ENCODE measurements around the gene ELOA.
"Not testable (repeated sequence)": the region's sequence is repeated elsewhere in the genome, so short reads cannot be mapped to it uniquely, and the experiment has no call there.

ELOA gene

DNA sequence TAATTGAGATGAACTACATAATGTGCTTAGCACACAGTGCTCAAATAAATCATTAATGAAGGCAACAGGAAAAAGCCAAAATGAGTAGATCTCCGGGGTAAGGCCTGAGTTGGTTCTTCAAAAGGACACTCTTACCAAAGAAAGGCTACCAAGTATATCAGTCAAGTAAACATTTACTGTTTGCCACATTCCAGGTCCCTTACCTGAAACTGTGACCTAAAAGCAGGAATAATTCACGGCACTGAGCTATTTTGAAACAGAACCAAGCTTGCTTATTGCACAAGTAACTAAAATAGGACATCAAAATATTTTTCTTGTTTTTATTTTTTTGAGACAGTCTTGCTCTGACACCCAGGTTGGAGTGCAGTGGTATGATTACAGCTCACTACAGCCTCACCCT, 32.9 kb downstream of the ELOA start:
- no peak for TF ChIP-seq EZH2phosphoT487 (conservative IDR thresholded peaks at IDR 0.05; ENCODE audit: low read length)
- TF ChIP-seq, protein P1, sequence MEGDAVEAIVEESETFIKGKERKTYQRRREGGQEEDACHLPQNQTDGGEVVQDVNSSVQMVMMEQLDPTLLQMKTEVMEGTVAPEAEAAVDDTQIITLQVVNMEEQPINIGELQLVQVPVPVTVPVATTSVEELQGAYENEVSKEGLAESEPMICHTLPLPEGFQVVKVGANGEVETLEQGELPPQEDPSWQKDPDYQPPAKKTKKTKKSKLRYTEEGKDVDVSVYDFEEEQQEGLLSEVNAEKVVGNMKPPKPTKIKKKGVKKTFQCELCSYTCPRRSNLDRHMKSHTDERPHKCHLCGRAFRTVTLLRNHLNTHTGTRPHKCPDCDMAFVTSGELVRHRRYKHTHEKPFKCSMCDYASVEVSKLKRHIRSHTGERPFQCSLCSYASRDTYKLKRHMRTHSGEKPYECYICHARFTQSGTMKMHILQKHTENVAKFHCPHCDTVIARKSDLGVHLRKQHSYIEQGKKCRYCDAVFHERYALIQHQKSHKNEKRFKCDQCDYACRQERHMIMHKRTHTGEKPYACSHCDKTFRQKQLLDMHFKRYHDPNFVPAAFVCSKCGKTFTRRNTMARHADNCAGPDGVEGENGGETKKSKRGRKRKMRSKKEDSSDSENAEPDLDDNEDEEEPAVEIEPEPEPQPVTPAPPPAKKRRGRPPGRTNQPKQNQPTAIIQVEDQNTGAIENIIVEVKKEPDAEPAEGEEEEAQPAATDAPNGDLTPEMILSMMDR (IDR thresholded peaks at IDR 0.05; ENCODE audit: insufficient read depth, low read length, poor library complexity, severe bottlenecking): no peak
- H3K4me2 ChIP-seq (ENCODE audit: low read depth, low read length, poor library complexity, severe bottlenecking): peak overlapping the region; percentile 95
- H3K27me3 ChIP-seq (ENCODE audit: low read length): no peaks in the 10 kb centered on the region
- H3F3A ChIP-seq (ENCODE audit: insufficient read depth): peaks cover 12% of the 10 kb centered on the region
- no peak overlapping the region for H2AFZ ChIP-seq (ENCODE audit: low read depth, low read length, severe bottlenecking)
- no peaks in the 10 kb centered on the region for H3K36me3 ChIP-seq (ENCODE audit: low read length)
- no peaks in the 10 kb centered on the region for H3K9me2 ChIP-seq (replicated peaks; ENCODE audit: insufficient read depth, low read length)
- H3K4me3 ChIP-seq (ENCODE audit: insufficient read depth, low read length, poor library complexity, severe bottlenecking): no peak overlapping the region
- H3K79me2 ChIP-seq (ENCODE audit: insufficient read depth, low read length): peaks cover 36% of the 10 kb centered on the region
- no peaks in the 10 kb centered on the region for H3K9me3 ChIP-seq (ENCODE audit: insufficient read depth, low read length)
- H3K9ac ChIP-seq (ENCODE audit: low read length): peak overlapping the region; percentile 6; the same call in 1 of the 2 replicates
- H4K20me1 ChIP-seq (ENCODE audit: low read depth, low read length): no peaks in the 10 kb centered on the region; the same call in 1 of the 2 replicates
- no peak overlapping the region for H3K27ac ChIP-seq (ENCODE audit: low read depth, low read length)

DNA sequence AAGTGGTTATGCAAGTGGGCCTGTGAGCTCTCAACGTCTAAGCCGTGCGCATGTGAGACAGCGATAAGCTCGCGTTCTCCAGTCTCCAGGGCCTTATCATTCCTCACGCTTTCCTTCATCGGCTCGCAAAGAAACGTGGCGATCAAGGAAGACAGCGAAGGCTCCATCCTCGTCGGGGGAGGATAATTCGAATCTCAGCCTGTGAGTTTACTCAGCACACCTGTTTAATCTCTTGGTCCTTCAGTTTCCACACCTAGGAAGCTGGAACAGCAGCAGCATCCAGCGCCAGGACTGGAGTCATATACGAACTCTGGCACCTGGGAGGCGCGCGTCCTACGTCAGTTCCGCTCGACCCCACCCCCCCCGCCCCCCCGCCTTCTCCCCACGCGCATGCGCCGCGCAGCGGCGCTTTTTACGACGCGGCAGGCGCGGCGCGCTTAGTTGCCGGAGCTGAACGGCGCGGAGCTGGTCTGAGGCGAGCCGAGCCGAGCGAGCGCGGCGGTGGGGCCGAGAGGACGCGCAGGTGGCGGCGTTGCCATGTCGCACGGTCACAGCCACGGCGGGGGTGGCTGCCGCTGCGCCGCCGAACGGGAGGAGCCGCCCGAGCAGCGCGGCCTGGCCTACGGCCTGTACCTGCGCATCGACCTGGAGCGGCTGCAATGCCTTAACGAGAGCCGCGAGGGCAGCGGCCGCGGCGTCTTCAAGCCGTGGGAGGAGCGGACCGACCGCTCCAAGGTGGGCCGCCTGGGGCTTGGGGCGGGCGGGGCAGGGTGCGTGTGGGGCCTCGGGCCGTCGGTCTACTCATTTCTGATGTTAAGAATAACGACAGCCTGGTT, 34.9 kb downstream of the ELOA start, which contains the start of gene PITHD1:
Gene PITHD1 (plus strand): TSS at position 440 of the 836 bp plus-strand sequence. CDS start 98 bp downstream, at position 538.
- Histone ChIP-seq H3K27ac (ENCODE audit: low read depth, low read length) (peak within 1 kb of the TSS; percentile 57), H3K9me2 (replicated peaks; ENCODE audit: insufficient read depth, low read length) (no peaks in the 10 kb centered on the region), H3K27me3 (ENCODE audit: low read length) (no peaks in the 10 kb centered on the region), H3K79me2 (ENCODE audit: insufficient read depth, low read length) (peaks cover 43% of the 10 kb centered on the region), H3K4me2 (ENCODE audit: low read depth, low read length, poor library complexity, severe bottlenecking) (peak within 1 kb of the TSS; percentile 97), H4K20me1 (ENCODE audit: low read depth, low read length) (no peaks in the 10 kb centered on the region; the same call in 1 of the 2 replicates), H3K4me3 (ENCODE audit: insufficient read depth, low read length, poor library complexity, severe bottlenecking) (peak within 1 kb of the TSS; percentile 100), H3F3A (ENCODE audit: insufficient read depth) (peaks cover 5% of the 10 kb centered on the region), H3K36me3 (ENCODE audit: low read length) (0 out of 2 replicates have a peak, but pooled peaks cover 3% of the 10 kb centered on the region), H2AFZ (ENCODE audit: low read depth, low read length, severe bottlenecking) (peak within 1 kb of the TSS; percentile 97), H3K9me3 (ENCODE audit: insufficient read depth, low read length) (no peaks in the 10 kb centered on the region), H3K9ac (ENCODE audit: low read length) (peak within 1 kb of the TSS; percentile 97)
- TF ChIP-seq, protein P1 (IDR thresholded peaks at IDR 0.05; ENCODE audit: insufficient read depth, low read length, poor library complexity, severe bottlenecking): no peak

DNA sequence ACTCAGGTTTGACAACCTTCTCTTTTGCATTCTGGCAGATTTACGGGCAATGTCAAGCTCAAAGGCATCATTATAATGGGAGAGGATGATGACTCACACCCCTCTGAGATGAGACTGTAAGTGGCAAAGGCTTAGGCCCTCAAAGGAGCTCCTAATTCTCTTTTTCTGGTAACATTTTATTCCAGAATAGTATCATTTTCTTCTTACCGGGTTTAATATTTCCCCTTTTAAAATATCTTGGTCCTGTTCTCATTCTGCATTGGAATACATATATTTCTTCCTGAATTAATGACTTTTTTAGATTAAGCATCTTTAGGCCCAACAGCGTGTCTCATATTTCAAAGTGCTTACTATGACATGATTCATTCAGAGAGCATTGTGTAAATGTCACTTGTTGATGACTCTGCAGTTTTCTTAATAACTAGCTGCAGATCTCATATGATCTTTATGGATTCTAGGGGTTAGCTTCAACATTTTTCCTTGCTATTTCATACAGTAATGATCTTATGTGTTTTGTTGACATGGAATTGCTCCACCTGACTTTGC, 36.6 kb downstream of the ELOA start:
- Histone ChIP-seq H3K27me3 (ENCODE audit: low read length) (no peaks in the 10 kb centered on the region), H2AFZ (ENCODE audit: low read depth, low read length, severe bottlenecking) (no peak overlapping the region), H4K20me1 (ENCODE audit: low read depth, low read length) (no peaks in the 10 kb centered on the region; the same call in 1 of the 2 replicates), H3K79me2 (ENCODE audit: insufficient read depth, low read length) (peaks cover 47% of the 10 kb centered on the region), H3K4me2 (ENCODE audit: low read depth, low read length, poor library complexity, severe bottlenecking) (peak overlapping the region; percentile 97), H3K9ac (ENCODE audit: low read length) (peak overlapping the region; percentile 97), H3F3A (ENCODE audit: insufficient read depth) (peaks cover 5% of the 10 kb centered on the region), H3K9me3 (ENCODE audit: insufficient read depth, low read length) (no peaks in the 10 kb centered on the region), H3K4me3 (ENCODE audit: insufficient read depth, low read length, poor library complexity, severe bottlenecking) (no peak overlapping the region), H3K27ac (ENCODE audit: low read depth, low read length) (no peak overlapping the region), H3K36me3 (ENCODE audit: low read length) (peaks cover 7% of the 10 kb centered on the region; the same call in 1 of the 2 replicates), H3K9me2 (replicated peaks; ENCODE audit: insufficient read depth, low read length) (no peaks in the 10 kb centered on the region)
- TF ChIP-seq EZH2phosphoT487 (conservative IDR thresholded peaks at IDR 0.05; ENCODE audit: low read length): no peak
- TF ChIP-seq, protein P1 (IDR thresholded peaks at IDR 0.05; ENCODE audit: insufficient read depth, low read length, poor library complexity, severe bottlenecking): no peak

DNA sequence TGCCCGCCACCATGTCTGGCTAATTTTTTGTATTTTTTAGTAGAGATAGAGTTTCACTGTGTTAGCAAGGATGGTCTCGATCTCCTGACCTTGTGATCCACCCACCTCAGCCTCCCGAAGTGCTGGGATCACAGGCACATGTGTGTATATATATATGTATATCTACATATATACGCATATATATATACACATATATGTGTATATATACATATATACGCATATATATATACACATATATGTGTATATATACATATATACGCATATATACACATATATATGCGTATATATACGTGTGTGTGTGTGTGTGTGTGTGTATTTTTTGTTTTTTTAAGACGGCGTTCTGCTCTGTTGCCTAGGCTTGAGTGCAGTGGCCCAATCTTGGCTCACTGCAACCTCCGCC, 39.9 kb downstream of the ELOA start:
- H3K36me3 ChIP-seq (ENCODE audit: low read length): peaks cover 22% of the 10 kb centered on the region
- not testable (repeated sequence) for H4K20me1 ChIP-seq (ENCODE audit: low read depth, low read length); H3K4me3 ChIP-seq (ENCODE audit: insufficient read depth, low read length, poor library complexity, severe bottlenecking); H3K27ac ChIP-seq (ENCODE audit: low read depth, low read length); H3F3A ChIP-seq (ENCODE audit: insufficient read depth); H3K9me2 ChIP-seq (replicated peaks; ENCODE audit: insufficient read depth, low read length); H2AFZ ChIP-seq (ENCODE audit: low read depth, low read length, severe bottlenecking); H3K9ac ChIP-seq (ENCODE audit: low read length); H3K27me3 ChIP-seq (ENCODE audit: low read length); H3K4me2 ChIP-seq (ENCODE audit: low read depth, low read length, poor library complexity, severe bottlenecking); H3K9me3 ChIP-seq (ENCODE audit: insufficient read depth, low read length)
- peaks cover 33% of the 10 kb centered on the region for H3K79me2 ChIP-seq (ENCODE audit: insufficient read depth, low read length)
